SIG-M5 (cell line): ENCODE measurements around the gene ATRNL1.

Experiments used
- DNase-seq: peaks from one replicate; lab custom pipeline; 2025; lab: John Stamatoyannopoulos, UW

The ATRNL1 gene

DNA sequence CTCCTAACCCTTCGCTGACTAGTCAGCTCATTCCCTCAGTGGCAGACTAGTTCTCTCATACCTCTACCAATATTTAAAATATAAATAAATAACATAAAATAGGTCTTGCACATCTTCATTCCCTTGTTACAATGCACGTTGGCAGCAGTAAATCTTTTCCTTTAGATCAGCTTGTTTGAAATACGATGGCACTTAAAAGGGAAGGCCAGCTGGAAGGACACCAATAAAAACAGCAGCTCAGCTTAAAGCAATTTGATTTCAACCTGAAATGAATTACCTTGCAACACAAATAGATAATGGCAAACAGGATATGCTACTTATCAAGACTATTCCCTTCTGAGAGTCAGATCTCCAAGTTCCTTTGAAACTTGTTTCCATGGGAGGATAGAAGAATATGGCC lies 858.1 kb downstream of the ATRNL1 start:
- DNase-seq: no peak

DNA sequence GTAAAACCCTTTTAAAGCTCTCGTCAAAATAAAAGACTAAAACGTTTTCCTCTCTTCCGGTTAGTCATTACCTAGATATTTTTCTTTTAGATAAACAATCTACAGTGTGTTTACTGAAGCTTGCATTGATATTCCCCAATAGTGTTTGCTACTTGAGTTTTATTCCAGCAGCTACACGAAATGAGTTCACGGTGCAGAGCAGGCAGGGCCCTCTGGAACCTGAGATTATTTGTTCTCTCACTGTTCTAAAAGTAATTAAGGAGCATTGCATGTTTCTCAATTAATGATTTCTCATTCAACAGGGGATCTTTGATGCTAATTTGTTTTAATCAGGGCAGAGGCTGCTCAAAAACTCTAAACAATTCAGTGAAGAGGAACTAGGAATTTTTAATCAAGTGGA lies 860.1 kb downstream of the ATRNL1 start:
- DNase-seq: no peak

DNA sequence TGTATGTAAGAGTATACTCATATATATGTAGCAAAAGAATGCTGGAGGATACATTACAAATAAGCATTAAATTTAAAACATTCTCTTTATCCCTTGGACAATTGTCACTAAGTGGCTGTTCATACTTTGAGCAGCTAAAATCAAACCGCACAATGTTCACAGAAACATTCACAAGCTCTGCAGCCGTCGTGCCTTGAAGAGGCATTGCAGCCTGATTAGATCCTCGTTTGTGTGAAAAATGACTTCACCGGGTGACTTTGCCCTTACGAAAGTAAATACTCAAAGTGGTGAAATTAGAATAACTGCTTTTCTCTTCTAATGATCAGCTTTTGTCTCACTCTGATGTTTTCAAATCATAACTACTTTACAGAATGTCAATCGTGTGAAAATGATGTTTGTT lies 860.8 kb downstream of the ATRNL1 start:
- no peak for DNase-seq

DNA sequence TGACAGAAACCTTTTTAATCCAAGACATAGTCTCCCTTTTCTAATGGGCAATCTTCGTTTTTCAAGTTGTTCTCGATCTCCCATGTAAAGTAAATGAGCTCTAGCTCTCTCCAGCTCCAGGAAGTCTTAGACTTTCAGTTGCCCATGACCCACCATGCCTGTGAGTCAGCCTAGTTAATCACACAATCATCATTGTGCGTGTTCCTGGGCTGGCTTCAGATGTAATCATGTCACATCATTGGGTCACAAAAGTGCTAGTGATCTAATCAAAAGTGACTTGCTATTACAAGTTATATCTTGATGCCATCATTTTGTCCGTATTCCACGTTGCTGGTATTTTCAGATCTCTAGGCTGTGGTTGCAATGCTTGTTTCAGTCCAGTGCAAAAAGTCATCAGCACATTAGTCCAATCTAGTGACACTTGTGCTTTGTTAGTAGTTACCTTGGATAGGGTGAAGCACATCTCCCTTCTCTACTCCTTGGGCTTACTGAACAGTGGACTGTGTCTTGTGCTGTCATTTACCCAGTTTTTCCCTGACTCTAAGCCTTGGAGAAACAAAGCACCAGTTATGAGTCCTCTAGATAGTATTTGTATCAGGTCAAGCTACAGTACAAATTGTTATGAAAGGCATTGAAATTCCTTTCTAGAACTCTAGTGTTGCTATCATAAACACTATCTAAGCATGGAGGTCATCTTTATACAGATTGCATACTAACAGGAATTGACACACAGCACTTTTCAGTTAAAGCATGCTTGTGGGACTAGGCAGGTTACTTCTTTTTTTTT lies 863.3 kb downstream of the ATRNL1 start:
- DNase-seq: no peak

DNA sequence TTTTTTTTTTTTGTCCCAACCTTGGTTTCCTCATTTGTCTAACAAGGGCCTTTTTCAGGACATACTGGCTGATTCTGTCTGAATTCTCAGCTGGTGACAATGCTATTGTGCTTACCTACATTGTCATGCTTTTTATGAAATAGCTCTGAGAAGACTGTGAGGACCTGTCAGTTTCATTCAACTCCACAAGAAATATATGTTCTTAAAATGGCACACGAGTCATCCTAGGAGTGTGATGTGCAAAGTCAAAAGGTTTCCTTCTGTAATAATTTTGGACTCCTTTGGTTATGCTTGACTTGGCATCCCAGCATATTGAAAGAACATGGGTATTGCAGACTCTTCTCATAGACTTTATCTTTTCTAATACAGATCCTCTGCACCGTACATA lies 863.8 kb downstream of the ATRNL1 start:
- no peak for DNase-seq

DNA sequence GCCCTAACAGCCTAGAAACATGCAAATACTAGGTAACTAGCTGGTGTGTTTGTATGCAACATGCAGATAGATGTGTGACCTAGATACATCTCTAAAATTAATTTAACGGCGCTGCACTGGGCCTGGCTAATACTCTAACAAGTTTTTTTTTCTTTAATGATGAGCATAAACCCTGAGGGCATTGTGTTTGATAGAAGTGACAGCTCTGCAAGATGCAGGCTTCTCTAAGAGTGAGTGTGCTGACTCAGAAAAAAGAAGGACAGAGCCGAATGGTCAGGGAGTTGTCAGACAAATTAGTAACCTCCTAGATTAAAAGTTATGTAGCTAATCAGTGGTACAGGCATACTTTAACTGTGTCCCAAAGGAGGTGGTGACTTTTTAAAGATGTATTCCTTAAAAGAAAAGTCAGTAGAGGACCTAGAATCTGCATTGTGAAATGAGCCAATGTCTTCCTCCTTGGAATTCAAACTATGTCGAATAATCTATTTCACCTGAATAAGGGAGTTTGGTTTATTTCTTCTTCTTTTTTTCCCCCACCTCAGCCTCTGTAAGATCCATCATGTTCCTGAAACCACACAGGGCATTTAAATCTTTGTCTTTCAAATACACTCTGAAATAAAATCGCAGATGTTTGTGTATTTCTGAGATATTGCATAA lies 864.7 kb downstream of the ATRNL1 start:
- no peak for DNase-seq

DNA sequence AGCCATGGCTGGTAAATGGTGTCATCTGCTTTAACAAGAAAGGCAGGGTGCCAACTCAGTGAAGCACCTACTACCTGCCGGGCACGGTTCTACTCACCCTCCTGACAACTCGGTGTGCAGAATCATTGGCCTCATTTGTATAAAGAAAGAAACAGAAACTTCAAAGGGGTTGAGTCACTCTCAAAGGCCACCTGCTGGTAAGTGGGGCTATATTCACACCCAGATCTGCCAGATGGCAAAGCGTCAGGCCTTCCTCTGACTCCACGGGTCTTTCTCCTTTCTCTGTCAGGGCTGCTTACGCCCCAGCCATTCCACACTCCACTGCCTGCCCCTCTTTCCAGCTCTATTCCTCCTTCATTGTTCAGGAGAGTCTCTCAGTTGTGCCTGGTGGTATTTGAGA lies 870.7 kb downstream of the ATRNL1 start:
- no peak for DNase-seq

DNA sequence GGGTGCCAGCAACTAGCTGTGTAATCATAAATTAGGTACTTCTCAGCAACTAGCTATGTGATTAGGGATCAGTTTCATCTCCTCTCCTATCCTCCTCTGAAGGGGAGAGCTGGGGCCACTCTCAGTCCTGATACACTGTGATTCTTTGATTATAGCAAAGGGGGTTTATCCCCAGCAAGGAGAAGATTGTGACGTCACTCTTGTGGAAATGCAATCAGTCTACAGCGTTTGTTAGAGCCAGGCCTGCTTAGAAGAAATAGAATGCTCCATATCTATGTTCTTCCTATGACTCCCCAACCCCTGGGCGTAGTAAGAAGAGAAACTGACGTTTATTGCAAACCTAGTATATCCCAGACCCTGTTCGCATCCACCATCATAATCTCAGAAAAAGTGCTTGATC lies 871.7 kb downstream of the ATRNL1 start:
- no peak for DNase-seq

DNA sequence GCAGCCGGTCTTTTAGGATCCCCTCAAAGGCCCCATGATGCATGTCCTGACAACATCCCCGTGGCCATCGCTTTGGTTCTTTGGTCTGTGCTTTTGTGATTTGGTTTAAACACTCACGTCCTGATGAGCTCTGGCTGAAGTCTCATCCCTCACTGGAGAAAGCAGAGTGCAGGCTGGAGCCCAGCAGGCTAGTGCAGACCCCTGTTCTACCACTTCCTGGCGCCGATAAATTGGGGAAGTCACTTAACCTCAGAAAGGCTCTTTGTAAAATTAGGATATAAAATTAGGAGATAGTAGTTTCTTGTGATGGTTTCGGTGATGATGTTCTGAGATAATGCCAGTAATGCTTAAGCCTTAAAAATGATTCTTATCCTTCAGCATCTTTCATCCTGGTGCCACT lies 872.2 kb downstream of the ATRNL1 start:
- no peak for DNase-seq

DNA sequence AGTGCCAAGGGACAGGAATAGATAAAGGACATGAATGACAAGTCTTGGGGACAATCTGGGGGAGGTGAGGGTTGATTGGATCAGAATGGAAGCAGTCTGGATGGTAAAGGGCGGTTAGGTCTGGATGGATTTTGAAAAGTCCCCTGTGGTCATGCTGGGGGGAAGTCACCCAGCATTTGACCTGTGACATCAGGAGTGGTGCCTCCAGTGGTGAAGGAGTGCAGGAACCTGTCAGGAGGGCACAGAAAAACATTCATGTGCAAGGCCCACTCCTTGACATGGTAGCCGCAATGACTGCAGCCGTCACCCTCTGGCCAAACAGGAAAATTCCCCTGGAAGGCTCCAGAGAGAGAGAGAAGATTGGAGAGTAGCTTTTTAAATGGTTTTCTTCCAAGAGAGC lies 875.1 kb downstream of the ATRNL1 start:
- no peak for DNase-seq

DNA sequence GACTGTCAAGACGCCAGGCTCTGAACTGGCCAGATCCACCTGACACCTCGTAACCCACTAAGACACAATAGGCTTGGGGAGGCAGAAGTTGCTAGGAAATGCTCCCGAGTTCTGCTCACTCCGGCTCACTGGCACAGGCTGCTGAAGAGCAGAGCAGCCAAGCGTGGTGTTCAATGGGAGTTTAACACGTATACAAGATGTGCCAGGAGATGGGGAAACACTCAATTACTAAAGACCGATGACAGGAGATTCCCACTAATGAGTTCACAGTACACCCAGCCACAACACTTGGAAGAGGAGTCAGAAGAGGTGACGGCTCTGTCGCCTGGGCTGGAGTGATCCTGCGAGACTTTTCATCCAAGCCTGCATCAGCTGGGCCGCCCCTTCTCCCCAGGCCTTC lies 876.4 kb downstream of the ATRNL1 start:
- DNase-seq: no peak

DNA sequence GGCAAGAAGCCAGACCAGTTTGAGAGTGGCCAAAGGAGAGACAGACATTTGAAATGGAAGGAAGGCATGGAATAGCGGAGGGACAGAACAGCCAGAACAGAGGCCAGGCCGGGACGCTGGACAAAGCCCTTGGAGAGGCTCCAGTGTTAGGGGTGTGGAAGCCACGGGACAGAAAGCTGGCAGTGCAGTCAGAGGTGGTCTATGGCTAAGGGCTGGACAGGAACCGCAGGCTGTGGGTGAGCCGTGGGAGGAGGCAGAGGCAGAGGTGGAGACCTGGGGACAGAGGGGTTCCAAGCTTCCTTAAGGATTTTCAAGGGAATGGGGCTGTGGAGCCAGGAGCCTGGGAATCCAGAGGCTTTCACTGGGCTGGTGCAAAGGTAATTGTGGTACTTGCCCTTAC lies 878.8 kb downstream of the ATRNL1 start:
- no peak for DNase-seq

DNA sequence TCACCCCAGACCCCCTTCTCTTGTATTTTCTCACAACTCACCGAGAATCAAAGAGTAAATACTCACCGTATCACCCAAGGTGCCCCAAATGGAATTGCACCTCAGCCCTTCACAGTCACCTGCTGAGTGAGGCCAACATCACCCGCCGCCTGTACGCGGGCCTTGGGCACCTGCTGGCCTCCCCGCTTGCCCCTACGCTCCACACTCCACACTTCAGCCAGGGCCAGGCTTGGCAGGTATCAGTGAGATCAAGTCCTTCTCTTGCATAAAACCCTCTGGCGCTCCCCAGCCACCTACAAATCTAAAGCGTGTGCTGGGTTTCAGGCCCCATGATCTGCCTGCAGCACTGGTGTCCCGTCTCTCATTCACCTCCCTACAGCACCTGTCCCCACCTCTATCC lies 879.3 kb downstream of the ATRNL1 start:
- DNase-seq: no peak

DNA sequence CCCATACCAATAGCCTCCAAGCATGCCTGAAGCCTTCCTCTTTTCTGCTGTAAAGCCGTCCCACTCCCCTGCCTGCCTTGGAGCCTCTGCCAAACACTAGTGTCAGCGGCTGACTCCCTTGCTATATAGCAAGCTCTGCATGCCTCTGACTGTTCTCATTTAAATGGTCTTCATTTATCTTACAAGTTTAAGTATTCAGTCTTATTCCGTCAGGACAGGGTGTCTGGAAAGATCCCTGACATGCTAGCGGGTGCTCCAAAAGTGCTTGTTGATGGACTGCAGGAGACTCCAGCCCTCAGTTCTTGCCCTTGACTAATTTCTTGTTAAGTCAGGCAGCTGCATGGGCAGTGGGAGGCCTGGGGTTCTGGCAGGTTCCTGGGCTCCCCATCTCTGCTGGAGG lies 881.2 kb downstream of the ATRNL1 start:
- no peak for DNase-seq

DNA sequence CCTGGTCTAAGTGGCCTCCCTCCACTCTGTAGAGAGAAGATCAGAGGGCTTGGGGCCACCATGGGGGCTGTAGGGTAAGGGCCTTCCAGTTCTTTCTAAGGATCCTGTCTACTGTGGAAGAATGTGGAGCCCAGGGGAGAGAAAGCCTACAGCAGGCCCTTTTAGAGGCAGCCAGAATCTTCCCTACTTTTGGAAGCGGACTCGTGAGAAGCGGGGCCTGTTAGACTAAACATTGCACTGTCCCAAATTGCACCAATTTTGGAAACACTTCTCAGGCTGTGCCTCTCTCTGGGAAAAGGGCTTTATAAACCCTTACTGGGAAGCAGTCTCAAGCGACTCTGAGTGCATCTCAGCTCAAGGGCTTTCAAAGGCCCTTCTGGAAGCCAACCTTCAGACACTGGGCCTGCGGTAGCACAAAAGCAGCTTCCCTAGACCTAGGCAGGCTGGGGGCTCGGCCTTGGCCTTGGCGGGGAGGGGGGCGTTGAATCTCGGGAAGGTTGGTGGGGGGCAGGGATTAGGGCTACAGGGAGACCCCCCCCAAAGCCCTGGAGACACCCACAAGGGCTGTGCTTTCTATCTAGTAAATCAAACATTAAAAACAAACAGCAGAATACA lies 881.8 kb downstream of the ATRNL1 start:
- DNase-seq: no peak

DNA sequence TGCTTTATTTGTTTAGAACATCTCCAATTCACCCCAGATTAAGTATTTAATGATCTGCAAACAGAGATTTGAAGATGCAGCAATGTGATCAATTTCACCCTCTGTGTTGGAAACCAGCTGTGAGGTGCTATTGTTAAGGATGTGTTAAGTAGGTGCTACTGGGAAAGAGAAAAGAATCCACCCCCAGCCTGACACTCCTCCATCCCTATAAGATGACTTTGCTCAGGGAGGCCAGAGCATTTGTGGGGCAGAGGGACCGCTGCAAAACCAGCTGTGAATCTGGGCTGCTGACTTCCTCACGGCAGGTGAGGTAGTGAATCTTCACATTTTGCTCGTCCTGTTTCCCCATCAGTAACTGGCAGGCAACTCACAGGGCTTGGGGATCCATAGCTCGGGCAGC lies 882.3 kb downstream of the ATRNL1 start:
- no peak for DNase-seq

DNA sequence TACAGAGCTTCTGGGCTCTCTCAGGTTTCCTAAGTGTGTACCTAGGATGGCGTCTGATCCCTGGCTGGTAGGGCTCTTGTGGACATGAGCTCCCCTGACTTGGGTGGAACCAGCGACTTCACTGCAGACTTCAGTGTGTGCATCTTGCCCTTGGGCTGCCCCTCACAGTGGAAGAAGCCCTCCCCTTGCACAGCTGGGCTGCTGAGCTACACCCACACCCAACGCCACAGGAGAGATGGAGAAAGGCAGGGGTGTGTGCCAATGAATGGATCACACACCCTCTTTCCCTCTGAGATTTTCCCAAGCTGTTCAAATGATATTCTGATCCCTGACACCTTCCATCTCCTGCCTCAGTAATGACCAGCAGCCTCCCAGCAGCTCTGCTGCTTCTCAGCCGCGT lies 883.2 kb downstream of the ATRNL1 start:
- DNase-seq: no peak

DNA sequence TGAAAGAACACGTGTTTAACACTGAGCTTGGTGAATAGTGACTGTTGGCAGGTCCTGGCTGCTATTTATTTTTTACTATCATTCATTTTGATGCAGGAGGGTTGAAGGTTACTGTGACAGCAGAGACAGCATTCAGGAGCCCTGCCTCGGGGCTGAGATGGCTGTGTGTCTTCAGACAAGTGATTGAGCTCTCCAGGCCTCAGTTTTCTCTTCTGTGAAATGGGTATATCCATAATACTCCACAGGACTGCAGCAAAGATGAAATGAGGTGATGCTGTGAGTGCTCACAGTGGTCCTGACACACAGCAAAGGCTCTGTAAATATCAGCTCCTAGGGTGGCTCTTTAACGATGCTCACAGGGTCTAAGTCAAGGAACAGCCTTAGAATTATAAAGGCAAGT lies 884.7 kb downstream of the ATRNL1 start:
- no peak for DNase-seq

DNA sequence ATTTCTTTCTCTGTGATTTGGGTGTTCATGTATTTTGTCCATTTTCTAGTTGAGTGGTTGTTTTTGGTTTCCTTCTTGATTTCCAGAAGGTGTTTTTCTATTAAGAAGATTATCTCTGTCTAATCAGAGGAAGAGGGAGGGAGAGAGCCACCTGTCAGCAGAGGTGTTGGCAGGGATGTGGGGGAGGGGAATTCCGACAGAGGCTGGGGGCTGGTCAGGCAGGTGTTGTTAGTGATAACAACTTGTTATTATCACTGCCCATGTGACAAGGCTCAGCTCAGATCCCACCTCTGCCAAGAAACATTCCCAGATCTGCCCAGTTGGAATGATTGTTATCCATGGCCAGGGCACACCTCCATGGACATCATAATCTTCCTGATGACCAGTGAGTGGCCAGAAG lies 886.4 kb downstream of the ATRNL1 start:
- DNase-seq: no peak

DNA sequence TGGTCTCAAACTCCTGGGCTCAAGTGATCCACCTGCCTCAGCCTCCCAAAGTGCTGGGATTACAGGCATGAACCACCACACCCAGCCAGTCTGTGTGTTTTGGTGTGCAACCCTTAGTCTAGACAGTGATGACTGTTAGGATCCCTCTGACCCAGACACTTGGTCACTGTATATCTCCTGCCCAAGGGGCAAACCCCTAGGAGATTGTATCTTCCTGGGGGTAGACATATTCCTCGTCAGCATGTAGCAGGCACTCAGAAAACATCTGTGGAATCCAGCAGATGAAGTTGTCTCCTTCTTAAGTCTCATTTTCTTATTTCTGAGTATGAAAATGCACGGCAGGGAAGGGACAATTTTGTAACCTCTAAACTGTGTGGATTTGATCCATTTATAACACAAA lies 887.3 kb downstream of the ATRNL1 start:
- DNase-seq: no peak

DNA sequence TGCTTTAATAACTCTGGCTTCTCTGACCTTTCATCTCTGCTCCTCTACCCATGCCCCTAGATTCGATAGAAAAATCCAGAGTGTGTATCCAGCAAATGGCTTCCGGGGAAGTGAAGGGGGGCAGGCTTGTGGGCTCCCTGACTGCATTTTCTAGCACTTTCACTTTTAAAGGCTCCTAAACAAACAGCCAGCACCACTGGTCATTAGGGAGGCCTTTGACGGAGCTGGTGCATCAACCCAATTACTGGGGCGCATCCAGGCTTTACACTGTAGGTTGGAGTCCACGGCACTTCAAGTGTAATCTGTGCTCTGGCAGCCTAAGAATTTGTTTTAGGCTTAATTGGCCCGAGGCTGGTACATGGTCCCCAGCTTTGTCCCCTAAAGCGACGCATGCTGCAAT lies 887.9 kb downstream of the ATRNL1 start:
- DNase-seq: no peak

DNA sequence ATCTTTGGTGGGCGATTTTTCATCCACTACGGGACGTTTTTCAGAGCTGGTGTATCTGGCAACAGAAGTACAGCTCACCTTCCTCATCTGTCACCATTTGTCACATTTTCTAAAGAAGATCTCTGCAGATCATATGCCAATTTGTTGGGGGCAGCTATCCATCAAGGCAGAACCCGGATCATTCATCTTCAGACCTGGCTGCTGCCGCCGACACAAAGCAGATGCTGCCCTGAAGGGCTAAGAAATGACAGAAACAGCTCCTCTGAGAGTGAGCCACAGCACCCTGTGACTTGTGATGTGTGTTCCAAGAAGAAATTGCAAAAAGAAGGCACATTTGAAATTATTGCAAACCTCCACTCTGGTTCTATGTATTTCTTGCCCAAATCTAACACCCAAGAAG lies 888.9 kb downstream of the ATRNL1 start:
- no peak for DNase-seq

DNA sequence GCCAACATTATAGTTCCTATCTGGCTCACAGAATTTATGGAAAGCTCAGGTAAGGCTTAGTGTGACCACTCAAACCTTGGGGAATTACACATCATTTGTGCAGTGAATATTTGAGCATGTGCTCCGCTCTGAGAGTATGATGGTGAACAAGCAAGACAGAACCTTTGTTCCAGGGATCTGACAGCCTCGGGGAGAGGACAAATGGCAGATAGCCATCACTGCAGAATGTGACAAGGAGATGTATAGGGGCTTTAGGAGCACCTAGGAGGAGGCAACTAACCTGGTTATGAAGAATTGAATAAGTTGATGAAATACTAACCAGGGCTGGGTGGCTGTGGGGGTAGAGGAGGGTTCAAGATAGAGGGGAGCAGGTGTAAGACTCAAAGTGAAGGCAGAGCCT lies 889.4 kb downstream of the ATRNL1 start:
- no peak for DNase-seq

DNA sequence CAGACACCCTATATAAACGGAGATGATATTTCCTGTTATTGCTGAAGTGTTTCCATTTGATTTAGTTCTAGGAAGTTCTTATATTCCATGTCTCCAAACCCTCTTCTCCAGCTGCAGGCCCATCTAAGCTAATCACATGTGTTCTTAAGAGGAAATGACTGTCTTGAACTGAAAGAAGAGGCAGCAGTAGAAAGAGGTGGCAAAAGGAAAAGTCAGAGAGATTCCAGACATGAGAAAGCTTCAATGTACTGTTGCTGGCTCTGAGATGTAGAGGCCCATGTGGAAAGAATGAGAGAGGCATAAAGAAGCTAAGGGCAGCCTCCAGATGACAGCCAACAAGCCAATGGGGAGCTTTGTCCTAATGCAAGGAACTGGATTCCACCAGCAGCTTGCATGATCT lies 892.6 kb downstream of the ATRNL1 start:
- no peak for DNase-seq
